HG02798 (cell line): ENCODE measurements around the gene LY6G6C.

ENCODE experiments used
- ATAC-seq: cut with Tn5 transposase; IDR thresholded peaks from one replicate; pipeline ENCODE4 v1.9.1; 2021; ENCODE audit warnings: mild to moderate bottlenecking; ENCODE audit not compliant: unreplicated experiment, poor library complexity

The LY6G6C gene, protein sequence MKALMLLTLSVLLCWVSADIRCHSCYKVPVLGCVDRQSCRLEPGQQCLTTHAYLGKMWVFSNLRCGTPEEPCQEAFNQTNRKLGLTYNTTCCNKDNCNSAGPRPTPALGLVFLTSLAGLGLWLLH

DNA sequence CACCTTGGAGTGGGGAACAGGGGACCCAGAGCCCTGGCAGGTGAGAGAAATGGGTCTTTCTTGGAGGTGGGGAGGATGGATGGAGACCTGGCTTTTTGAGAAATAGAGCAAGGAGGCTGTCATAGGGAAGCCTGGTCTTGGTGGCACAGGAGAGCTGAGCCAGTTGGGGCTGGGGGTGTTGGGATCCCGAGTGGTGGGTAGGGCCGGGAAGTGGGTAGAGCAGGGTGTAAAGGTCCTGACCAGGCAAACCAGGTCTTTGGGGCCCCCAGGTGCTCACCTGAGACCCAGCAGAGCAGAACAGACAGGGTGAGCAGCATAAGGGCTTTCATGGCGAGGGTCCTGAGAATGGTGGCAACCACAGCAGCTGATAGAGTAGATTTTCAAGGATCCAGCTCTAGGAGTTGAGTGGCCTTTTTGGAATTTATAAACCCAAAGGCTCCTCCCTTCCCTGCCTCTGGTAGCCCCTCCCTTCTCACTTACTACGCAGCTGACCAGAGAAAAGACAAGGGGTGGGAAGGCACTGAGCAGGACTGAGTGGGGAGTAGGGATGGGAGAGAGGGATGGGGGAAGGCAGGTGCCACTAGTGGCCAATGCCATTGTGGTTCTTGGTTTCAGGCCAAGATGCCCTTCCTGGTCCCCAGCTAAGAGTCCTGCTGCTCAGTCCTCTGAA lies at the start of gene LY6G6C:
TSS of gene LY6G6C (minus strand) at position 396 of the 670 bp plus-strand sequence. CDS start at position 329, 67 bp downstream.
- no peak for ATAC-seq

DNA sequence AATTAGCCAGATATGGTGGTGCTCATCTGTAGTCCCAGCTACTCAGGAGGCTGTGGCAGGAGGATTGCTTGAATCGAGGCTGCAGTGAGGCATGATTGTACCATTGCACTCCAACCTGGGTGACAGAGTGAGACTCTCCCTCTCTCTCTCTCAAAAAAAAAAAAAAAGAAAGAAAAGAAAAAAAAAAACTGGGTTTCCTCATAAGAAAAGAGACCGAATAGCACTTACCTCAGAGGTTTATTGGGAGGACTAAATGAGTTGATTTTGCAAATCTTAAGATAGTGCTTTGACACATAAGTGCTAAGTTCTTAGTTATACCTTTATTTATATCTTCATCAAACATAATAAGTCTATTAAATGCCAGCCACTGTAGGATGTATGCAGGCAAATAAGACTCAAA lies 49.3 kb upstream of the LY6G6C start:
- no peak for ATAC-seq

DNA sequence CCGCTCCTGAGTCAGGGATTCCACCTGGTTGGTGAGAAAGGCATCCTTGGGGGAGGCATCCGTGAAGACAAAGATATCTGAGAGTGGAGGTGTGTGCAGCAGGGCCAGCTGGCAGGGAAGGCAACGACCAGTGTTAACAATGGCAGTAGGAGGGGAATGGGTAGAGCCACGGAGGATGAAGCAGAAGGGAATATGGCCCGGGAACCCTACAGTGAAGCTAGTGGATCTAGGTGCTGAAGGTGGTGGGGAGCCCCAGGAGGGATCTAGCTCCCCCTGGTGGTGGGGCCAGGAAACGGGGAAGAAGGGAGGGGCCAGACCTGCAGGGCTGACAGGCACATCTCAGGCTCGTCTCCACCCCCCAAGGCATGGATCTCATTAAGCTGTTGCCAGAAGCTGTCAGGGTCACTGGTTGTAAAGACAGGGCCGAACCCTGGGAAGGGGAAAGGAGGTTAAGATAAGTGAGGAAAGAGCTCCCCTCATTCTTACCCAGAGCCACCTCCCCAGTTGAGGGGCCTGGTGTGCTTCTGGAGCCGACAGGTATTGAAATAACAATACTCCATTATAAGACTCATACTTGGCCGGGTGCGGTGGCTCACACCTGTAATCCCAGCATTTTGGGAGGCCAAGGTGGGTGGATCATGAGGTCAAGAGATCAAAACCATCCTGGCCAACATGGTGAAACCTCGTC lies 48.3 kb upstream of the LY6G6C start:
- ATAC-seq = no peak

DNA sequence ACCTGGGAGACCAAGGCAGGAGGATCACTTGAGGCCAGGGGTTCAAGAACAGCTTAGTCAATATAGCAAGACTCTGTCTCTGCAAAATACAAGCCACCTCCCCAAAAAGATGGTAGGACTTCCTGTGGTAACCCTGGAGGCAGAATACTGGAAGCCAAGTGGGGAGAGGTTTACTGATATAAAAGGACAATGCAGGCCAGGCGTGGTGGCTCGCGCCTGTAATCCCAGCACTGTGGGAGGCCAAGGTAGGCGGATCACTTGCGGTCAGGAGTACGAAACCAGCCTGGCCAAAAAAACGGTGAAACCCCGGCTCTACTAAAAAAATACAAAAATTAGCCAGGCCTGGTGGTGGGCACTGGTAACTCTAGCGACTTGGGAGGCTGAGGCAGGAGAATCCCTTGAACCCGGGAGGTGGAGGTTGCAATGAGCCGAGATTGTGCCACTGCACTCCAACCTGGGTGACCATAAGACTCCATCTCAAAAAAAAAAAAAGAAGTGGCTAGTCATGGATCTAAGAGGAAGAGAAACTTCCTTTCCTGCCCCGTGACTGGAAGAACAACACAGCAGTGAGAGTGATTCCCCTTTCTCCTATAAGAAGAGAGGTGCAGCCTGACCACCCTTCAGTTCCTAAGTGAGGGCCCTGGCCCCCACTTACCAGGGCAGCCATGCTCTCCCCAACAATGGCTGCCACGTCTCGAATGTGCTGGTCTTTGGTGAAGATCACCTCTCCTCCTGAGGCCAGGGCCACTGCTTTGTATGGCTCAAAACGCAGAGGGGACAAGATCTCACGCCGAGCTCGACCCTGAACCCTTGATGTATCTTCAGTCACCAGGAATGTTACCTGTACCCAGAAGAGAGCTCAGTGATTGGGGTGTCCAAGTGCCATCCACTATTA lies 47.1 kb upstream of the LY6G6C start:
- no peak for ATAC-seq

DNA sequence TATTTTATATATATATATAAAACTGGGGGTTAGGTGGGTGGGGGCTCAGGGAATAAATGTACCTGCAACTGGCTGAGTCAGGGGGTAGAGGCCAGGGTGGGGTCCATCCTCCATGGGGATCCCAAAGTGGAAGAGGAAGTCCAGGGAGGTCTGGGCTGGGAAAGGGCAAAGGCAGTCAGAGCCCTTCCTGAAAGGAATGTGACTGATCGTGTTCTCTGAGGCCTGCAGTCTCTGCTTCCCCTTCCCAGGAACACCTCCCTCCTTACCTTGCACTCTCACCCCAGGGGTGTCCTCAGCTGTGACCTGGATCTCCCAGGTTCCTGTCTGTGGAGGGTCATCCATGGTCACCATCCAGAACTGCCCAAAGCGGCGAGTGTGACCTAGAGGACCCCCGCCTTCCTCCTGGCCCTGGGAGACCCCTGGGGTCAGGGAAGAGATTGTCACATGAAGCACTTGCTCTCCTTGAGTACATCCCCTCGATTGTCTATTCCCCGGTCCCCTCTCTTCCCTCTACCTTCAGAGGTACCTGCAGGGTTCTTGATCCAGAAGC lies 45.6 kb upstream of the LY6G6C start:
- ATAC-seq = no peak

DNA sequence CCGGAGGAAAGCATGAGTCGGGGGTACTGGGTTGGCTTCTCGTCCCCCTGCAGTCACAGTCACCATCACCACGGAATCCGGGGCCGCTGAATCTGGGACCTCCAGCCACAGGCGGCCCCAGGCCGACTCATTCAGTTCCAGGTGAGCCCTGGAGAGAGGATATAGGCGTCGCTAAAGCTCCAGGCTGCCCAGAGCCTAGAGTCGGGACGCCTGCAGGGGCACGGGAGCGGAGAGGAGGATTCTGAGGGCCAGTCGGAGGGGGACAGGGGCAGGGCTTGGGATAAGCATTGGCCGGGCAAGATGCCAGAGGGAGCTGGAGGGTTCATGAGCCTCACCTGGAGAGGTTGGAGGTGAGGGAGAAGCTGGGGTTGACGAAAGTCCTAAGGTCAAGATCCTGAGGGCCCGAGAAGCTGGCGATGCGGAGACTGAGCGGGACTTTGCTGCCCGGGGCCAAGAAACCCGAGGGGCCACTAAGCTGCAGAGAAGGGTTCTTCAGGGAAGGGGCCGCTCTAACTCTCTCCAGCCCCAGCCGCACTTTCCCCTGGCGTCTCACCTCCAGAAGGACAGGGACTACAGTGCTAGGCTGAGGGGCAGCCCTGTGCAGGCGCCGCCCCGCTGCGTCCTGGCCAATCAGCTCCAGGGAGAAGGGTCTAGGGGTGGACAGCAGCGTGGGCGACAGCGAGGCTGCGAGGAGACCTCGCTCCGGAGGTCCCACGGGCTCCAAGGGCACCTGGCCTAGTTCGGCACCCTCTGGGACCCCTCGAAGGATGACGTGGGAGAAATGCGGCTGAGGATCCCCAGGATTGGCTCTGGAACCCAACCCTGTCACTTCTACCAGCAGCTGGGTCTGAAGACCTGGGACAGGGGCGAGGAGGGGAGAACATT lies 44.6 kb upstream of the LY6G6C start:
- no peak for ATAC-seq

DNA sequence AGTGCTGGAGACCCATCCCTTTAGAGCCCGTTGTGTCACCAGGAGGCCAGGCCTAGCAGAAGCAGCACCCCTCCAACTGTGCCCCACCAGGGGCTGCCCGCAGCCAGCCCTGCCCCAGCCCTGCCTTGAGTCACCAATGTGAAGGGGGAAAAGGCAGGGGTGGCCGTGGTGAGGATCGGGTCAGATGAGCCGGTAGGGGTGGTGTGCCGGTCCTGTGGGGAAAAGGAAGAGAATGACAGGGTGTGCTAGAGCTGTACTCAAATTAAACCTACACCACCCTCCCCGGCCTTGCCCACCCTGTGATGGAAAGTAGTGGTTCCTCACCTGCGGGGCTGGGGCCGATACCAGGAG lies 44.0 kb upstream of the LY6G6C start:
- no peak for ATAC-seq

DNA sequence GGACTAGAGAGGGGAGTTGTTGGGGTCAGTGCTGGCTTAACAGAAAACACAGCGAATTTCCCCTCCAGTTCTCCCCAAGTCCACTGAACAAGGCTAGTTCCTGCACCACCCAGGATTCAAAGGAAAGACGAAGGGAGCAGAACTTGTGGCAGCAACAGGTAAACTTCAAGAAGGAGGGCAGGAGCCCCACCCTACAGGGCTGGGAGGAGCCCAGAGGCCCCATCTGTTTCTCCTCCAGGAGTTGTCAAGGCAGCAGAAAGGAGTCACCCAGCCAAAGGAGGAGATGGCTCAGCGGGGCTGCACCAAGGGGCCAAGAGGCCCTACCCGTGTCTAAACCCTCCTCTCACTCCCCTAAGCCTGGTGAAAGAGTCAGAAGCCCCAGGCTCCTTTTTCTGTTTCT lies 42.7 kb upstream of the LY6G6C start:
- ATAC-seq = no peak

DNA sequence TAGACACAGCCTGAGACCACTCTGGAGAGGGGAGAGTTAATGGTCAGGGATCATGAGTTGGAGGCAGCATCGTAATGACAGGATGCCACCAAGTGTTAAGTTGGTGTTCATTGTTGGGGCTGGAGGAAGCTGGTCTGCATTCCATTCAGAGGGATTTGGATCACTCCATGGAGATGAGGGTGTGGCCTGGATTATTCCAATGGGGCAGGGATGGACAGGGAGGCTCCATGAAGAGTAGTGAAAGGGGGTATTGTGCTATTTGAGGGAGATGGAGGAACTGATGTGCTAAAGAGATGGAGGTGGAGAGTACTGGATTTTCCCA lies 42.0 kb upstream of the LY6G6C start:
- ATAC-seq = no peak

DNA sequence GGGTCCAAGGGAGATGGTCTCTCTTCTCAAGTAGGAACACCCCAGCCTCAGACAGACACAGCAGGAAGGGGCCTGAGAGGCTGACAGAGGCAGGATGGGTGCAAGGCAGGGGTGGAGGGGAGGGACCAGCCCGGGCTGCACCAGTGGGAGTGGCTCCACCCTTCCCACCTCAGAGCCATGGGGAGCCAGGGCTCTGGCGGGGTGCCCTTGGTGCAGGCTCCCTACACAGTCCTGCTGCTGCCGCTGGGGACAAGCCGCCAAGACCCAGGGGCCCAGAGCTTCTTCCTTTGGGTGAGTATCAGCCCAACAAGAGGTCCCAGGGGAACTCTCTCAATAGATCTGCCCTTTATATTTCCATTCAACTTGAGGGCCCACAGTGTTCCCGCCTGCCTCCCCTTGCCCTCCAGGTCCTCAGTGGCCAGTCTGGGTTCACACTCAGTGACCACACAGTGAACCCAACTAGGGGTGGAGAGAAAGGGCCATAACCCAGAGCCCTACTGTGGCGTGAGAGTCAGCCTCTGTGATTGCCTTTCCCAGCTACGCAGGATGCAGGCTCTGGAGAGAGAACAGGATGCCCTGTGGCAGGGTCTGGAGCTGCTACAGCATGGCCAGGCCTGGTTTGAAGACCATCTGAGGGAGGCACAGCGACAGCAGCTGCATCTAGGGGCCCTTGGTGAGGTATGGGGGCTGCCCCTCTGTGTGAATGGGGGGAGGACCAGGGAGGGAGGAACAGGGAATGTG lies 41.5 kb upstream of the LY6G6C start:
- no peak for ATAC-seq

DNA sequence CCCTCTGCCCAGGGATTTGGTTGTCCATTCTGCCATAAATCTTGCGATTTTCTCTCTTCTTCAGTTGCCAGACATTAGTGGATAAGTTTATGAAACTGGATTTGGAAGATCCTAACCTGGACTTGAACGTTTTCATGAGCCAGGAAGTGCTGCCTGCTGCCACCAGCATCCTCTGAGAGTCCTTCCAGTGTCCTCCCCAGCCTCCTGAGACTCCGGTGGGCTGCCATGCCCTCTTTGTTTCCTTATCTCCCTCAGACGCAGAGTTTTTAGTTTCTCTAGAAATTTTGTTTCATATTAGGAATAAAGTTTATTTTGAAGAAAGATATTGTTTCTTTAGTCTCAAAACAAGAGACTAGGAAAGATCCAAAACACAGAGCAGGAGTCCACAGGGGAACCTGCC lies 40.8 kb upstream of the LY6G6C start, which contains the start of gene SAPCD1:
TSS of gene SAPCD1 (plus strand) at position 301 of the 400 bp plus-strand sequence. CDS start 399 bp downstream, outside the sequence.
- no peak for ATAC-seq

DNA sequence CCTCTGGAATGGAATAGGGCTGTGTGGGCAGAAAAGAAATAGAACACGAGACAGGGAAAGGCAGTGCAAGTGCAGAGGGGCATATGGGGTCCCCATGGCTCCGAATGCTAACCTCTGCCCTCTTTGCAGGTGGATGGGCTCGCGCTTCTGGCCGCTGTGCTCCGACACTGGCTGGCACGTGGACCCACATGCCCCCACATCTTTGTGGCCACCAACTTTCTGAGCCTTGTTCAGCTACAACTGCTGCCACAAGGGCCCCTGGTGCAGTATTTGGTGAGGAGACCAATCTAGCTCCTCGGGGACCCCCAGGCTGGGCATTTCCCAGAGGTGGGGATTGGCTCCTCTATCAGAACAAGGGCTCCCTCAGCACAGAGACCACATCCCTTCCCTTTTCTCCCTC lies 39.8 kb upstream of the LY6G6C start:
- no peak for ATAC-seq

DNA sequence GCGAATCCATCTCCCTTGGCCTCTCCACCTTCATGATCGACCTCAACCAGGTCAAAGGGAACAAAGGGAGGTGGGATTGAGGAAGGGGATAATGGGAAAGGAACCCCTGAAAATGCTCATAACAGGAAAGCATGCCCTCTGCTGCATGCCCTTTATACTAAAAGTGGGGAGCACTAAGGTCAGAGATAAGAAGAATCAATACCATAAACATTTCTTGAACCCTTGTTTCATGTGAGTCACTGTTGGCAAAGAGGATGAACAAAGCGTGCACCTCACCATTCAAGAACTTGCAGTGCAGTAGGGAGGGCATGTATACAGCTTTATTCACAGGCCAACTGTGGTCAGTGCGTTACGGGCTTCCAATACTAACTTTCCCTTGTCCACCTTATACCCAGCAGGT lies 39.2 kb upstream of the LY6G6C start:
- ATAC-seq = no peak

DNA sequence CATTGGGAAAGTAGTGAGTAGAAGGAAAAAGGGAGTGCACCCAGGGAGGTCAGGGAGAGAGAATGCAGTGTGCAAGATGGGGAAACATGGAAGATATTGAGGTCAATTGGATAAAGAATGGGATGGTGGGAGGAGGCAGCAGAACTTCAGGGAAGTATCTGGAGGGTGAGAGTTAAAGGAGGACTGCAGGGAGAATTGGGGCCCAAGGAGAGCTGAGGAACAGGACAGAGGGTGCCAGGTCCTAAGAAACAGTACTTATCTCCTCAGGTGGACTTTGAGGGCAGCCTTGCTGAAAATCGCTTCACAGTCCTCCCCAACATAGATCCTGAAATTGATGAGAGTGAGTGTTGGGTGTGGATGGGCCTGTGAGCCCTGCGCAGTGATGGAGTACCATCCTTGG lies 36.7 kb upstream of the LY6G6C start:
- no peak for ATAC-seq

DNA sequence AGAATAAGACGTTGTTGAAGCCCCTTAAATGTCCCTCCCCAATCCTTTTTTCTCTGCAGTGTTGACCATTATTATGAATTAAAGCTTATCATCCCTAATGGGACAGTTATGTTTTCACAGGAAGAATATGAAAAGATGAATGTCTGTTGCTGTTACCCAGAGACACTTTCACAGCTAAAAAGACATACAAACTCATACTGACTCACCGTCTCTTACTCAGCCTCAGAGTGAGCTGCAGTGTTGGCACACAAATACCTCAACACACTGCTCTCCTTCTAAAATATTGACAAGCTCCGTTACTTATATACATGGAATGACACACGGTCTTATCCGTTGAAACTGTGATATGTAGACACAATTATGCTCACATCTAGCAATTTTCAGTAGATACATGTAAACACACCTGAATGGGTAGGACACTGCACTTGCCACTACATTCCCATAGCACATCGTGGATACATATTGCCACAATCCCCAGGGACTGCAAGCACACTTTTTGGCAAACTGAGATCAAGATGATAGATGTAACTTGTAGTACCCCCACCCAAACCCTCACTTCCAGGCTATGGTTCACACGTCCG lies 31.3 kb upstream of the LY6G6C start:
- no peak for ATAC-seq

DNA sequence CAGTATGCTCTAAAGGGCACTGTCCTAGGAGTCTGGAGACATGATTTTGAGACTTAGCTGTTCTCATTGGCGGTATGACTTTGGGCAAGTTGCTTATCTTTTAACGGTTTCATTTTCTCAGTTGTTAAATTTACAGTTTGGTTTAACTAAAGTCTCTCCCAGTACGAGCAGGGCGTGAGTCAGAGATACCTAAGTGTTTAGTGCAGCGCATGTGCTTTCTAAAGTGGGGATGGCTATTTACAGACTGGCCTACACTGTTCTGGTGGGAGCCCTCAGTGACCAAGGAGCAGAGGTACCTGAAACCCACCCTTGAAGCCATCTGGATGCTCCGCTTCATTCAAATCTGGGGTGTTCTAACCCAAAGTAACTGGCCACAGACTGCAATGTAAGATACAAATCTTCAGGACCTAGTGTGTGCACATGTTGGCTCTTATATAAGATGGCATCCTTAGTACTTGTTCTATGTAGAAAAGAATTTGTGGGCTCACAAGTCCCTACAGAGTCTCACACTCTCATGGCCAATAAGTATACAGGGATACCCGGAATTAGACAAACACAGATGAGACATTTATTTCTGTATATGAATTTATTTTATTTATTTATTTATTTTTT lies 29.0 kb upstream of the LY6G6C start:
- no peak for ATAC-seq

DNA sequence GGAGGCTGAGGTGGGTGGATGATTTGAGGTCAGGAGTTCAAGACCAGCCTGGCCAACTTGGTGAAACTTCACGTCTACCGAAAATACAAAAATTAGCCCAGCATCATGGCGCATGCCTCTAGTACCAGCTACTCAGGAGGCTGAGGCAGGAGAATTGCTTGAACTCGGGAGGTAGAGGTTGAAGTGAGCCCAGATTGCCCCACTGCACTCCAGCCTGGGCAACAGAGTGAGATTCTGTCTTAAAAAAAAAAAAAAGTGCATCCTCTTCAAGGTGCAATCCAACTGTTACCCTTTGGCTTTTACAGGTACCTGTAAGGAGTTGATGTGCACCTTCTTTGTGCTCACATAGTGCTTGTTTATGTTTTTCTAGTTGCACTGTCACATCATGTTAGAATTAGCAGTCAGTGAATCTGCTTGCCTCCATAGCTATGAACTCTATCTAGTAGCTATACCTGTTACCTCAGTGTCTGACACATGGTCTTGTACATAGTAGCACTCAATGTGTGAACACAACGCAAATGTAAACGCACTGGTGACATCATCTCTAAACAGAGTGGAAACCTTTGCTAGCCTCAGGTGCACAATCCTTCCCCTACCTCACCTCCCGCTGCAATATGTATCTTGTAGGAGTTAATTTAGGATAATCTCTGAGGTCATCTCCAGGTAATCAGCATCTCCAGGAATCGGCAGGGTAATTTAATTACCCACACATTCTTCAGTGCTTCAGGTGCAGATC lies 27.9 kb upstream of the LY6G6C start:
- no peak for ATAC-seq

DNA sequence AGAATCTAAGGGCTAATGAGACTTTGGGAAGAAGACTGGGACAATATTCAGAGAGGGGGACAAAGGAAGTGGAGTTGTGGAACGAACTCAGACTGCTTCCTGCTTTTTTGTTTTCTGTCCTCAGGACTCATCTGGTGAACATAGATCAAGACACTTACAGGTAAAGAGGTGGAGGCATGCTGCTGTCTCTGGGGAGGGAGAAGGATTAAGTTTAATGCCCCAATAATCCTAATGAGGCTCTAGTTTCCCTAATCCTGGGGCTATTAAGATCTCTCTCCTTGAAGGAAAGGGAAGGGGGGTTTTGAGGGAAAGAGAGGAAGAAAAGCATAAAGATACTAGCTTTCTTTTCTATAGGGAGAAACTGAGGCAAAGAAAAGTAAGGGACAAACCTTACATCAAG lies 22.9 kb upstream of the LY6G6C start:
- ATAC-seq = no peak
